Measurements from ENCODE around the gene SFI1. TPM values are rescaled to one million over a fixed set of nuclear protein-coding genes. Genes with fewer than 3 reads are reported as not detected.

SFI1 gene
- polyA plus RNA-seq, 1 donor (not counting 4 experiments of a cell fraction or from before 2014, with no cell fraction given) = 10.7 TPM

GRCh38 chr22:31614781-31615490, 118.6 kb downstream of the SFI1 start:
- DNase-seq (ENCODE audit: low read depth, low spot score) (no peak), FAIRE-seq (no peak)
- TF ChIP-seq, protein P1, sequence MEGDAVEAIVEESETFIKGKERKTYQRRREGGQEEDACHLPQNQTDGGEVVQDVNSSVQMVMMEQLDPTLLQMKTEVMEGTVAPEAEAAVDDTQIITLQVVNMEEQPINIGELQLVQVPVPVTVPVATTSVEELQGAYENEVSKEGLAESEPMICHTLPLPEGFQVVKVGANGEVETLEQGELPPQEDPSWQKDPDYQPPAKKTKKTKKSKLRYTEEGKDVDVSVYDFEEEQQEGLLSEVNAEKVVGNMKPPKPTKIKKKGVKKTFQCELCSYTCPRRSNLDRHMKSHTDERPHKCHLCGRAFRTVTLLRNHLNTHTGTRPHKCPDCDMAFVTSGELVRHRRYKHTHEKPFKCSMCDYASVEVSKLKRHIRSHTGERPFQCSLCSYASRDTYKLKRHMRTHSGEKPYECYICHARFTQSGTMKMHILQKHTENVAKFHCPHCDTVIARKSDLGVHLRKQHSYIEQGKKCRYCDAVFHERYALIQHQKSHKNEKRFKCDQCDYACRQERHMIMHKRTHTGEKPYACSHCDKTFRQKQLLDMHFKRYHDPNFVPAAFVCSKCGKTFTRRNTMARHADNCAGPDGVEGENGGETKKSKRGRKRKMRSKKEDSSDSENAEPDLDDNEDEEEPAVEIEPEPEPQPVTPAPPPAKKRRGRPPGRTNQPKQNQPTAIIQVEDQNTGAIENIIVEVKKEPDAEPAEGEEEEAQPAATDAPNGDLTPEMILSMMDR (optimal IDR thresholded peaks at IDR 0.05 in 1 of 3, IDR thresholded peaks at IDR 0.05 in 1 of 3, conservative IDR thresholded peaks at IDR 0.05 in 1 of 3; ENCODE audit: extremely low read depth in 1 of 3, insufficient read depth in 2 of 3, low read length in 3 of 3) = no peak
- TF ChIP-seq EZH2 (IDR thresholded peaks at IDR 0.05; ENCODE audit: low read length) = no peak
- H3K4me2 ChIP-seq (ENCODE audit: control insufficient read depth, extremely low read depth, insufficient read depth, low read depth, low read length) = no peak overlapping the region
- peaks cover 9% of the 10 kb centered on the region for H3K4me1 ChIP-seq (ENCODE audit: control insufficient read depth, extremely low read depth, insufficient read depth, low read length)
- H3K79me2 ChIP-seq (ENCODE audit: control insufficient read depth, insufficient read depth, low read length) = no peaks in the 10 kb centered on the region
- no peak overlapping the region for H3K27ac ChIP-seq (ENCODE audit: control insufficient read depth, insufficient read depth, low read length)
- H3K36me3 ChIP-seq (ENCODE audit: control insufficient read depth in 2 of 2, extremely low read depth in 1 of 2, insufficient read depth in 2 of 2, low read length in 2 of 2) = peaks cover 22% of the 10 kb centered on the region in 2 experiments
- no peak overlapping the region for H2AFZ ChIP-seq (ENCODE audit: control insufficient read depth, low read length)
- no peak overlapping the region for H3K4me3 ChIP-seq (ENCODE audit: control insufficient read depth in 2 of 3, extremely low read depth in 1 of 3, insufficient read depth in 2 of 3, low read depth in 1 of 3, low read length in 3 of 3)
- dilution Hi-C loops (cut with MboI; ENCODE audit: extremely low pct_ligation_motif_present, low sequenced_read_pairs) = no loop called here
- H4K20me1 ChIP-seq (ENCODE audit: control insufficient read depth, extremely low read depth, insufficient read depth, low read length) = peaks cover 13% of the 10 kb centered on the region
- H3K9ac ChIP-seq (ENCODE audit: control insufficient read depth, extremely low read depth, insufficient read depth, low read length) = no peak overlapping the region
- H3K27me3 ChIP-seq (ENCODE audit: control insufficient read depth, extremely low read depth, insufficient read depth, low read length) = no peaks in the 10 kb centered on the region
- H3K9me3 ChIP-seq (ENCODE audit: control insufficient read depth, low read depth, low read length) = no peaks in the 10 kb centered on the region
- H3K9me1 ChIP-seq (ENCODE audit: control insufficient read depth, extremely low read depth, insufficient read depth, low read length) = peaks cover 2% of the 10 kb centered on the region

DNA sequence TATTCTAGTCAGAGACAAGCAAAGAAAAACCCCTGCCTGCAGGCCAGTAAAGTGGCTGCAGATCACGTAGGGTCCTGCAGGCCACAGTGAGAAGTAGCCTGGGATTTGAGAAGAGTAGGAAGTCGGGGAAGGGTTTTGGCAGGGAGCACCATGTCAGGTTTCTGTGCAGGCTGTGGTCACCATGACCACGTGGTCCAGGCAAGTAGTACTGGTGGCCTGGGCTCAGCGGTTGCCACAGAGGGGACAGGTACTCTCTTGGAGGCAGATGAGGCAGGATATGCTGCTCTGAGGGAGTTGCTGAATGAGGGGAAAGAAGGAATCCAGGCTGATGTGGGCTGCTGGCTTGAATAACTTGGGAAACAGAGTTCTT, 119.1 kb downstream of the SFI1 start:
- dilution Hi-C loops (cut with MboI; ENCODE audit: extremely low pct_ligation_motif_present, low sequenced_read_pairs) = no loop called here
- peaks cover 26 to 28% of the 10 kb centered on the region in 2 experiments for H3K36me3 ChIP-seq (ENCODE audit: control insufficient read depth in 2 of 2, extremely low read depth in 1 of 2, insufficient read depth in 2 of 2, low read length in 2 of 2)
- H3K4me2 ChIP-seq (ENCODE audit: control insufficient read depth, extremely low read depth, insufficient read depth, low read depth, low read length) = no peak overlapping the region
- no peak overlapping the region for H2AFZ ChIP-seq (ENCODE audit: control insufficient read depth, low read length)
- H4K20me1 ChIP-seq (ENCODE audit: control insufficient read depth, extremely low read depth, insufficient read depth, low read length) = peaks cover 13% of the 10 kb centered on the region
- H3K4me3 ChIP-seq (ENCODE audit: control insufficient read depth in 2 of 3, extremely low read depth in 1 of 3, insufficient read depth in 2 of 3, low read depth in 1 of 3, low read length in 3 of 3) = no peak overlapping the region
- FAIRE-seq = no peak
- TF ChIP-seq, protein P1 (optimal IDR thresholded peaks at IDR 0.05 in 1 of 3, IDR thresholded peaks at IDR 0.05 in 1 of 3, conservative IDR thresholded peaks at IDR 0.05 in 1 of 3; ENCODE audit: extremely low read depth in 1 of 3, insufficient read depth in 2 of 3, low read length in 3 of 3) = no peak
- TF ChIP-seq EZH2 (IDR thresholded peaks at IDR 0.05; ENCODE audit: low read length) = no peak
- H3K9me3 ChIP-seq (ENCODE audit: control insufficient read depth, low read depth, low read length) = no peaks in the 10 kb centered on the region
- peaks cover 9% of the 10 kb centered on the region for H3K4me1 ChIP-seq (ENCODE audit: control insufficient read depth, extremely low read depth, insufficient read depth, low read length)
- H3K27ac ChIP-seq (ENCODE audit: control insufficient read depth, insufficient read depth, low read length) = no peak overlapping the region
- H3K9me1 ChIP-seq (ENCODE audit: control insufficient read depth, extremely low read depth, insufficient read depth, low read length) = peaks cover 2% of the 10 kb centered on the region
- DNase-seq (ENCODE audit: low read depth, low spot score) = no peak
- H3K79me2 ChIP-seq (ENCODE audit: control insufficient read depth, insufficient read depth, low read length) = peaks cover 2% of the 10 kb centered on the region
- H3K27me3 ChIP-seq (ENCODE audit: control insufficient read depth, extremely low read depth, insufficient read depth, low read length) = no peaks in the 10 kb centered on the region
- H3K9ac ChIP-seq (ENCODE audit: control insufficient read depth, extremely low read depth, insufficient read depth, low read length) = no peak overlapping the region
